Suprapubic skin (tissue), 4 donors: ENCODE measurements around the gene DMXL1.

ENCODE experiments used
- EP300 ChIP-seq: sonication (generic); formaldehyde crosslinking; IDR thresholded peaks from one replicate; pipeline ENCODE4 v1.6.1; 2017; ENCODE audit warnings: antibody characterized with exemption
- POLR2A ChIP-seq, 2 donors: fragments of 450-650 bp; IDR thresholded peaks; one replicate each; pipeline ENCODE4 v1.6.1; 2017; ENCODE audit warnings: antibody characterized with exemption in 2 of 2, mild to moderate bottlenecking in 2 of 2, moderate library complexity in 2 of 2
- POLR2AphosphoS5 ChIP-seq, 3 donors: sonication (generic); formaldehyde crosslinking; IDR thresholded peaks; one replicate each; pipeline ENCODE4 v1.6.1; 2017; ENCODE audit warnings: antibody characterized with exemption in 3 of 3
- TF ChIP-seq, protein P1 (sequence below), 2 donors: fragments of 200-600 bp in 1 of 2; fragments of 450-650 bp in 1 of 2; sonication (generic) in 1 of 2; IDR thresholded peaks; one replicate each; pipeline ENCODE4 v1.5.1; 2016 to 2019; ENCODE audit warnings: antibody characterized with exemption in 2 of 2, mild to moderate bottlenecking in 1 of 2, moderate library complexity in 1 of 2

- TF ChIP-seq POLR2A (IDR thresholded peaks at IDR 0.05) (no peak), POLR2AphosphoS5 (IDR thresholded peaks at IDR 0.05) (no peak), EP300 (no peak)
- TF ChIP-seq, protein P1, sequence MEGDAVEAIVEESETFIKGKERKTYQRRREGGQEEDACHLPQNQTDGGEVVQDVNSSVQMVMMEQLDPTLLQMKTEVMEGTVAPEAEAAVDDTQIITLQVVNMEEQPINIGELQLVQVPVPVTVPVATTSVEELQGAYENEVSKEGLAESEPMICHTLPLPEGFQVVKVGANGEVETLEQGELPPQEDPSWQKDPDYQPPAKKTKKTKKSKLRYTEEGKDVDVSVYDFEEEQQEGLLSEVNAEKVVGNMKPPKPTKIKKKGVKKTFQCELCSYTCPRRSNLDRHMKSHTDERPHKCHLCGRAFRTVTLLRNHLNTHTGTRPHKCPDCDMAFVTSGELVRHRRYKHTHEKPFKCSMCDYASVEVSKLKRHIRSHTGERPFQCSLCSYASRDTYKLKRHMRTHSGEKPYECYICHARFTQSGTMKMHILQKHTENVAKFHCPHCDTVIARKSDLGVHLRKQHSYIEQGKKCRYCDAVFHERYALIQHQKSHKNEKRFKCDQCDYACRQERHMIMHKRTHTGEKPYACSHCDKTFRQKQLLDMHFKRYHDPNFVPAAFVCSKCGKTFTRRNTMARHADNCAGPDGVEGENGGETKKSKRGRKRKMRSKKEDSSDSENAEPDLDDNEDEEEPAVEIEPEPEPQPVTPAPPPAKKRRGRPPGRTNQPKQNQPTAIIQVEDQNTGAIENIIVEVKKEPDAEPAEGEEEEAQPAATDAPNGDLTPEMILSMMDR (IDR thresholded peaks at IDR 0.05): no peak
Measured at GRCh38 chr5:119176785-119177184, 105.9 kb downstream of the DMXL1 start.
